ENCODE measurements around the gene SOSTDC1. TPM values are rescaled to one million over a fixed set of nuclear protein-coding genes. Genes with fewer than 3 reads are reported as not detected.
A peak's percentile ranks its signal among the peaks of the same experiment; 100 is the strongest.

The SOSTDC1 gene
- total RNA-seq, 4 donors from 2014 or later, result 0.54 to 5.8 (median 2.5) TPM

- peaks cover 0 to 8% (median 0%) of the 10 kb centered on the region in 4 donors for H3K4me1 ChIP-seq
- no peaks in the 10 kb centered on the region for H3K9me3 ChIP-seq
- no peak for DNase-seq
- peak overlapping the region in 3 of 4 donors; percentile 92 to 98 (median 94) for H3K27ac ChIP-seq
- H3K27me3 ChIP-seq, result no peaks in the 10 kb centered on the region
- TF ChIP-seq CTCF (IDR thresholded peaks at IDR 0.05) (no peak), POLR2A (IDR thresholded peaks at IDR 0.05) (no peak)
- H3K36me3 ChIP-seq, result no peaks in the 10 kb centered on the region
- peak overlapping the region in 2 of 4 donors; percentile 87 to 88 for H3K4me3 ChIP-seq
Measured at GRCh38 chr7:16419859-16420258, 45.7 kb downstream of the SOSTDC1 start.

- TF ChIP-seq CTCF (IDR thresholded peaks at IDR 0.05), result no peak
- TF ChIP-seq POLR2A (IDR thresholded peaks at IDR 0.05), result no peak
Measured at GRCh38 chr7:16419126-16419525, 46.4 kb downstream of the SOSTDC1 start.

GRCh38 chr7:16417906-16418305 lies 47.6 kb downstream of the SOSTDC1 start:
- Histone ChIP-seq H3K9me3 (no peaks in the 10 kb centered on the region), H3K27ac (no peak overlapping the region), H3K4me3 (no peak overlapping the region), H3K36me3 (no peaks in the 10 kb centered on the region), H3K27me3 (no peaks in the 10 kb centered on the region), H3K4me1 (peaks cover 0 to 8% (median 0%) of the 10 kb centered on the region in 4 donors)
- TF ChIP-seq CTCF (IDR thresholded peaks at IDR 0.05) (no peak), POLR2A (IDR thresholded peaks at IDR 0.05) (no peak)
- DNase-seq, result no peak

More at GRCh38 chr7:16419126-16419525, 46.4 kb downstream of the SOSTDC1 start:
- Histone ChIP-seq H3K9me3 (no peaks in the 10 kb centered on the region), H3K36me3 (no peaks in the 10 kb centered on the region), H3K27me3 (no peaks in the 10 kb centered on the region), H3K4me3 (no peak overlapping the region), H3K27ac (no peak overlapping the region), H3K4me1 (peaks cover 0 to 8% (median 0%) of the 10 kb centered on the region in 4 donors)
- DNase-seq, result no peak

GRCh38 chr7:16416289-16417282 lies 49.0 kb downstream of the SOSTDC1 start:
- DNase-seq, result no peak
- TF ChIP-seq CTCF (IDR thresholded peaks at IDR 0.05) (no peak), POLR2A (IDR thresholded peaks at IDR 0.05) (no peak)
- H3K4me3 ChIP-seq, result no peak overlapping the region
- no peaks in the 10 kb centered on the region for H3K9me3 ChIP-seq
- peaks cover 0 to 8% (median 0%) of the 10 kb centered on the region in 4 donors for H3K4me1 ChIP-seq
- H3K36me3 ChIP-seq, result no peaks in the 10 kb centered on the region
- H3K27ac ChIP-seq, result no peak overlapping the region
- no peaks in the 10 kb centered on the region for H3K27me3 ChIP-seq

GRCh38 chr7:16412274-16413254 lies 53.0 kb downstream of the SOSTDC1 start:
- DNase-seq, result no peak
- Histone ChIP-seq H3K4me1 (no peaks in the 10 kb centered on the region), H3K36me3 (no peaks in the 10 kb centered on the region), H3K27me3 (no peaks in the 10 kb centered on the region), H3K27ac (no peak overlapping the region), H3K4me3 (no peak overlapping the region), H3K9me3 (no peaks in the 10 kb centered on the region)
- TF ChIP-seq POLR2A (IDR thresholded peaks at IDR 0.05) (no peak), CTCF (IDR thresholded peaks at IDR 0.05) (no peak)

Data from Peyer's patch (tissue), 4 donors.